EL (cell line): Measurements from ENCODE around the gene NKX2-2.
"Not testable (repeated sequence)": the region's sequence is repeated elsewhere in the genome, so short reads cannot be mapped to it uniquely, and the experiment has no call there.

Experiments used
- DNase-seq: peaks from one replicate; pipeline ENCODE4 v3.0.0-alpha.2; 2016

Gene NKX2-2

GRCh38 chr20:21508230-21509078 is 5.4 kb downstream of the NKX2-2 start:
- DNase-seq: no peak

GRCh38 chr20:21507400-21508229 is 6.2 kb downstream of the NKX2-2 start:
- DNase-seq: no peak

GRCh38 chr20:21505810-21506530 is 7.9 kb downstream of the NKX2-2 start:
- DNase-seq: peak; percentile 37

- DNase-seq: peak; percentile 46
Observed at GRCh38 chr20:21505161-21505809, 8.6 kb downstream of the NKX2-2 start.

GRCh38 chr20:21504323-21504722 is 9.5 kb downstream of the NKX2-2 start:
- DNase-seq: no peak

GRCh38 chr20:21503345-21503744 is 10.5 kb downstream of the NKX2-2 start:
- DNase-seq: peak; percentile 41

- no peak for DNase-seq
Observed at GRCh38 chr20:21501184-21501583, 12.7 kb downstream of the NKX2-2 start.

GRCh38 chr20:21500599-21500998 is 13.3 kb downstream of the NKX2-2 start:
- no peak for DNase-seq

GRCh38 chr20:21499641-21500040 is 14.2 kb downstream of the NKX2-2 start:
- no peak for DNase-seq

- no peak for DNase-seq
Observed at GRCh38 chr20:21498635-21499034, 15.2 kb downstream of the NKX2-2 start.

- no peak for DNase-seq
Observed at GRCh38 chr20:21498195-21498594, 15.7 kb downstream of the NKX2-2 start.

GRCh38 chr20:21496452-21496851 is 17.4 kb downstream of the NKX2-2 start:
- DNase-seq: no peak

GRCh38 chr20:21493049-21493448 is 20.8 kb downstream of the NKX2-2 start:
- DNase-seq: no peak

GRCh38 chr20:21490105-21490504 is 23.8 kb downstream of the NKX2-2 start:
- no peak for DNase-seq

- not testable (repeated sequence) for DNase-seq
Observed at GRCh38 chr20:21480144-21480543, 33.7 kb downstream of the NKX2-2 start.

GRCh38 chr20:21465799-21466198 is 48.1 kb downstream of the NKX2-2 start:
- DNase-seq: no peak

GRCh38 chr20:21464916-21465315 is 48.9 kb downstream of the NKX2-2 start:
- no peak for DNase-seq
